ENCODE results near the gene FAS.

FAS gene

GRCh38 chr10:88944813-88945212, 45.8 kb upstream of the FAS start:
- Histone ChIP-seq H3K9me2 (replicated peaks; ENCODE audit: low read depth, low read length) (no peaks in the 10 kb centered on the region), H4K20me1 (ENCODE audit: insufficient read depth, low read length, poor library complexity, severe bottlenecking) (no peaks in the 10 kb centered on the region), H3K9me3 (ENCODE audit: insufficient read depth, low read depth, low read length) (no peaks in the 10 kb centered on the region), H3K79me2 (ENCODE audit: insufficient read depth, low read length) (no peaks in the 10 kb centered on the region), H2AFZ (ENCODE audit: low read length) (no peak overlapping the region), H3K4me3 (ENCODE audit: low read length, poor library complexity, severe bottlenecking) (no peak overlapping the region), H3K27me3 (ENCODE audit: insufficient read depth, low read length, poor library complexity, severe bottlenecking) (no peaks in the 10 kb centered on the region), H3K4me2 (ENCODE audit: low read depth, low read length, poor library complexity, severe bottlenecking) (no peak overlapping the region), H3K4me1 (ENCODE audit: insufficient read depth, low read length, poor library complexity, severe bottlenecking) (peaks cover 2% of the 10 kb centered on the region), H3F3A (ENCODE audit: low read depth) (no peaks in the 10 kb centered on the region), H3K36me3 (ENCODE audit: insufficient read depth, low read length) (no peaks in the 10 kb centered on the region), H3K9ac (ENCODE audit: low read depth, low read length, poor library complexity, severe bottlenecking) (no peak overlapping the region)
- TF ChIP-seq EZH2phosphoT487 (IDR thresholded peaks at IDR 0.05; ENCODE audit: borderline replicate concordance) (no peak), CTCF (conservative IDR thresholded peaks at IDR 0.05; ENCODE audit: low read length) (no peak)

- no peaks in the 10 kb centered on the region for H3K27me3 ChIP-seq (ENCODE audit: insufficient read depth, low read length, poor library complexity, severe bottlenecking)
- no peaks in the 10 kb centered on the region for H3K9me2 ChIP-seq (replicated peaks; ENCODE audit: low read depth, low read length)
- H3K36me3 ChIP-seq (ENCODE audit: insufficient read depth, low read length) = no peaks in the 10 kb centered on the region
- no peak overlapping the region for H3K4me2 ChIP-seq (ENCODE audit: low read depth, low read length, poor library complexity, severe bottlenecking)
- H3K79me2 ChIP-seq (ENCODE audit: insufficient read depth, low read length) = no peaks in the 10 kb centered on the region
- no peak overlapping the region for H3K4me3 ChIP-seq (ENCODE audit: low read length, poor library complexity, severe bottlenecking)
- H2AFZ ChIP-seq (ENCODE audit: low read length) = no peak overlapping the region
- H3K9ac ChIP-seq (ENCODE audit: low read depth, low read length, poor library complexity, severe bottlenecking) = no peak overlapping the region
- peaks cover 16% of the 10 kb centered on the region for H3K4me1 ChIP-seq (ENCODE audit: insufficient read depth, low read length, poor library complexity, severe bottlenecking)
- H3K9me3 ChIP-seq (ENCODE audit: insufficient read depth, low read depth, low read length) = no peaks in the 10 kb centered on the region
- no peak for TF ChIP-seq CTCF (conservative IDR thresholded peaks at IDR 0.05; ENCODE audit: low read length)
- TF ChIP-seq EZH2phosphoT487 (IDR thresholded peaks at IDR 0.05; ENCODE audit: borderline replicate concordance) = no peak
- no peaks in the 10 kb centered on the region for H3F3A ChIP-seq (ENCODE audit: low read depth)
- no peaks in the 10 kb centered on the region for H4K20me1 ChIP-seq (ENCODE audit: insufficient read depth, low read length, poor library complexity, severe bottlenecking)
Measured at GRCh38 chr10:88946200-88946599, 44.4 kb upstream of the FAS start.

GRCh38 chr10:88946965-88947590, 43.5 kb upstream of the FAS start:
- no peaks in the 10 kb centered on the region for H3K9me3 ChIP-seq (ENCODE audit: insufficient read depth, low read depth, low read length)
- H2AFZ ChIP-seq (ENCODE audit: low read length) = no peak overlapping the region
- peaks cover 18% of the 10 kb centered on the region for H3K4me1 ChIP-seq (ENCODE audit: insufficient read depth, low read length, poor library complexity, severe bottlenecking)
- H3K9ac ChIP-seq (ENCODE audit: low read depth, low read length, poor library complexity, severe bottlenecking) = no peak overlapping the region
- no peaks in the 10 kb centered on the region for H3K79me2 ChIP-seq (ENCODE audit: insufficient read depth, low read length)
- no peaks in the 10 kb centered on the region for H3F3A ChIP-seq (ENCODE audit: low read depth)
- TF ChIP-seq EZH2phosphoT487 (IDR thresholded peaks at IDR 0.05; ENCODE audit: borderline replicate concordance) = no peak
- TF ChIP-seq CTCF (conservative IDR thresholded peaks at IDR 0.05; ENCODE audit: low read length) = no peak
- no peak overlapping the region for H3K4me3 ChIP-seq (ENCODE audit: low read length, poor library complexity, severe bottlenecking)
- no peaks in the 10 kb centered on the region for H3K36me3 ChIP-seq (ENCODE audit: insufficient read depth, low read length)
- no peaks in the 10 kb centered on the region for H3K27me3 ChIP-seq (ENCODE audit: insufficient read depth, low read length, poor library complexity, severe bottlenecking)
- no peaks in the 10 kb centered on the region for H3K9me2 ChIP-seq (replicated peaks; ENCODE audit: low read depth, low read length)
- no peaks in the 10 kb centered on the region for H4K20me1 ChIP-seq (ENCODE audit: insufficient read depth, low read length, poor library complexity, severe bottlenecking)
- H3K4me2 ChIP-seq (ENCODE audit: low read depth, low read length, poor library complexity, severe bottlenecking) = no peak overlapping the region

All from Loucy (cell line).